HCEC 1CT (cell line): Measurements from ENCODE around the gene NAALADL2.
A peak's percentile ranks its signal among the peaks of the same experiment; 100 is the strongest.

ENCODE experiments used
- DNase-seq: peaks from one replicate; pipeline ENCODE4 v3.0.0-alpha.2; 2017

The NAALADL2 gene

DNA sequence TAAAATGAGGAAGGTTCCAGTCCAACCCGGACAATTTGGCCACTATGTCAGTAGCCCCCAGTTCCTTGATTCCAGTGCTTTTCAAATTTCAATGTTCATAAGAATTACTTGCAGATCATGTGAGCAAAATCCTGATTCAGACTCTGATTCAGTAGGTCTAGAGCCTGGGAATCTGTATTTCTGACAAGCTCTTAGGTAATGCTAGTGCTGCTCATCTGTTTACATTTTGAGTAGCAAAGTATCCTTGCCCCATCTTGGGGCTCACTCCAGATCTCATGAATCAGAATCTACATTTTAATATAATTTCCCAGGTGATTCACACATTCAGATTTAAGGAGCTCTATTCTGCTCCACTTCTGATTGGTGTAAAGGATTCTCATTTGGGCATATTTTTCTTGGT lies 142.0 kb downstream of the NAALADL2 start:
- peak; percentile 47 for DNase-seq

DNA sequence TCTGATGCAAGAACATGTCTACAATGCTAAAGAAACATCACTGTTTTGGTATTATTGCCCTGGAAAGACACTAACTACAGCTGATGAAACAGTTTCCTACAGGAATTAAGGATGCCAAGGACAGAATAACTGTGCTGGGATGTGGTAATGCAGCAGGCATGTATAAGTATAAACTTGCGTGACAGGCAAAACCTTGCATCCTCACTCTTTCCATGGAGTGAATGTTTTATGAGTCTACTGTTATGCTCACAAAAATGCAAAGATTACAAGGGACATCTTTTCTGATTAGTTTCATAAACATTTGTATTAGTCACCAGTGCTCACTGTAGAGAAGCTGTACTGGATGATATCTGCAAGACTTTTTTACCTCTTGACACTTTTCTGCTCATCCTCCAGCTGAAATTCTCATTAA lies 143.6 kb downstream of the NAALADL2 start:
- DNase-seq = peak; percentile 97

DNA sequence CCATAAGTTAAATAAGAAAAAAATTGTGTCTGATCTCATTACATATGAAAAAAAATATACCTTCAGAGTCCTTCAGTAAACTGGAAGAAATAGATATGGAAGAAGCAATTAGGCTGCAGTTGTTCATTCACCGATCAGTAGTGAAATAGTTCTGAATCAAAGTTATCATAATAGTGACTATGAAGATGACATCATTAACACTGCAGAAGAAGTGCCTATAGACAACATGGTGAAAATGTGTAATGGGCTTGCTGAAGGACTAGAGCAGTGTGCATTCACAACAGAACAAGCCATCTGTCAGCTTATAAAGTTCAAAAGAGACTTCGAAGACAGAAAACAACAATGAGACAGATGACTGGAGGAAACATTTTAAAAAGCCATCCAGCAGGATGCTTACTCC lies 144.5 kb downstream of the NAALADL2 start:
- peak; percentile 18 for DNase-seq

DNA sequence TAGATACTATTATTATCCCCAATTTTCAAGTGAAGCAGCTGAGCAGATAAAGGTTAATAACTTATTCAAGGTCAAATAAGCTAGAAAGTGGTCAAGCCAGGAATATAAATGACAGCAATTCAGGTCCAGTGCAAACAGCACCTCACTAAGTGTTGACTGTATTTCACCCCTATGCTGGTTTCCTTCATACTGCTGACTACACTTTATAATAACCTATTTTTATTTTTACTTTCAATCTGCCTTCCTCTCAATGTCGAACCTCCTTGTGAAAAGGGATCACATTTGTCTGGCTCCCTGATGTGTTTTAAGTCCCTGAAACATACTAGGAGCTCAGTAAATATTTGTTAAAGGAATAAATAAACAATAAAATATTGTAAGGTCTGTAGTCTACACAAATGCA lies 146.1 kb downstream of the NAALADL2 start:
- no peak for DNase-seq

DNA sequence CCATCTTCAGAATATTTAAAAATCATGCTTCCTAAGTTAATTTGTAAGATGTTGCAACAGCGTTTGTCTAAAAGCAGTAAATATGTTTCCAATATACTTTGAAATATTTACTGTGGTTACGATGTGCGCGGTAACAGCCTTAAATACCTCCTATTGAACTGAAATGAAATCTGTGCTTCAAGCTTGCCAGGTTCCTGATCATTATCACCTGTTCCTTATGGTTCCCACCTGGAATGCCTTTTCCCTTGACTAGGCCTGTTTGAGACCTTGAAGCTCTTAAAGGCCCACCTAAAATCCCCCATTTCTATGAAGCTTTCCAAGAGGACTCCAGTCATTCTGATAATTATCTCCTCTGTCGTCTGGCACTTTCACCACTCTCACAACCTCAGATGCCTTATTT lies 146.7 kb downstream of the NAALADL2 start:
- DNase-seq = no peak

DNA sequence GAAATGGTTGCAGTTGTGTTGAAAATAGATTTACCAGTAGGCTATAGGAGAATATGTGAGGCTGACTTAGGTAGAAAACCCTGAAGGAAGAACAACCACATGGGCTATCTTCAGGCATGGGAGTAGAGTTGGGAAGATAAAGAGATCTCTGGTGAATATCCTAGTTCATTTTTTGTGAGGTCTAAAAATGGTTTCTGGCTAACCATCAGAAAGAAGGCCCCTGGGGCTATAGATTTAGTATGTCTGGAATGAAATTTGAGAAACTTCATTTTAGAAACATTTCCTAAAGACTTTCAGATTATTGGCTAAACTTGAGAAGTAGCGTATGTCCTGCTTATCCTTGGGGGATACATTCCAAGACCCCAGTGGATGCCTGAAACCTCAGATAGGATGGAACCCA lies 148.2 kb downstream of the NAALADL2 start:
- DNase-seq = no peak

DNA sequence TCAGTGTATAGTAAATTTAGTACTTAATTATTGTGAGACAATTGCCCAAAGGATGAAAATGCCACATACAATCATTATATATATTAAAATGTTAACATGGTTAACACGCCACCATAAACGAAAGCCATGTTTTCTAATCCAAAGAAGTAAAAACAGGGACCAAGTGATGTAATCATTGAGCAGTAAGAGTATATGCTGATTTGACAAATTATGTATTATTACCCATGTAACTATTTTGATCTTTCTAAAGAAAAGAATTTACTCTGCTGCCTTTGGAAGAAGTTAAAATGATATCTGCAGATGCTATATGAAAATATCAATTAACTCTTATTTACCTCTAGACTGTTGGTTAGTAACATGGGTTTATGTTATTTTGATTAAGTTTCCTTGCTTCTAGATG lies 150.2 kb downstream of the NAALADL2 start:
- DNase-seq = no peak

DNA sequence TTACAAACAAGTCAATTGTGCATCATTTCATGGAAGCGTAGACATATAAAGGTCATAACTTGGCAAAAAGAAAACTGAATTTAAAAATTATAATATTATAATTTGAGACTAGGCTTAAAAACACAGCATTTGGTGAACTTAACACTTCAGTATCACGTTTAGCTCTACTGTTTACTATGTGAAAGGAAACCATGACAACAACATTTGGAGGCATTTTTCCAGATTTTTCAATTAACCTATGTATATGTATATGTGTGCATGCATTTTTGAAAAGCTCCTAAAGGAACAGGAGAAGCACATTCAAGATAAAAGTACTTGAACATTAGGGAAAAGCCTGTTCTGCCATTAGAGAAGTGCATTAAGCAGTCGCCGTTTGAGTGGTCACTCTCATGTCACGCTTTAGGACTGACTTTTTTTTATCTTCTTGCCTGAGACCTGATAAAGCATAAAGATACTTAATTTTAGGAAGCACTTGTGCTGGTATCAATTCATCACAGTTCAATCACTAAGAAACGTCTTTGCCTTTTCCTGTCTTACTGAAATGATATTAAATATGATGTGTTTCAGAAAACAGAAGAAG lies 156.0 kb downstream of the NAALADL2 start:
- no peak for DNase-seq

DNA sequence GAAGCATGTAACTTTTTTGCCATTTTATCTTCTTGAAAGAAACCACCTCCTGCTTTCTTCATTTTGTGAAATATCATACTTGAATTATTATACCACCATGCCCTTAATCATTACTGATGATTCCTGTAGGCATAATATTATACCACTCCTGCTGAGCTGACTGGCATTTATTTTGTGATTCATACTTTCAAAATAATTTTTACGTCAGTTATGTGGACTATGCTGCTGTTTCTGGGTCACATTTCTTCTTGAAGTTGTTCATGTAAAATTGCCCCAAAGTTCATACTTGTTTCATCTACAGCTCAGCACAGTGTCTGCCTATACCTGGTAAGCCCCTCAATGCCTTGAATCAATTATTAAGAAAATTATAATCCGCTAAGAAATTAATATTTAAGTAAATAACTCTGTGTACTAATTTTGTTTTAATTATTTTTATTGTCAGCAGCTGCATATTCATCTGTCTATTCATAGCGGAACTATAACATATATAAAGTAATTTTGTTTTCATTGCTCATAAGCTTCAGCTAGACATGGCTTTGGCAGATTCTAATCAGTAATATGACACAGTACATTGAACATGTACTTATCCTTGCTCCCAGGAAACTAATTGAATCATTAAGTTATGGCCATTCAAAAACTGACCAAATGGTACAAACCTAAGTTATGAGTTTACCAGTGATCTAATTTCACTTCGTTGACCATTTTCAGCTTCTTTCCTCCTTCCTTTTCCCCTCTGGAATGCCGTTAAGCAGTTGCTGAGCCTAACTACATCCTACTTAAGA lies 160.0 kb downstream of the NAALADL2 start:
- no peak for DNase-seq

DNA sequence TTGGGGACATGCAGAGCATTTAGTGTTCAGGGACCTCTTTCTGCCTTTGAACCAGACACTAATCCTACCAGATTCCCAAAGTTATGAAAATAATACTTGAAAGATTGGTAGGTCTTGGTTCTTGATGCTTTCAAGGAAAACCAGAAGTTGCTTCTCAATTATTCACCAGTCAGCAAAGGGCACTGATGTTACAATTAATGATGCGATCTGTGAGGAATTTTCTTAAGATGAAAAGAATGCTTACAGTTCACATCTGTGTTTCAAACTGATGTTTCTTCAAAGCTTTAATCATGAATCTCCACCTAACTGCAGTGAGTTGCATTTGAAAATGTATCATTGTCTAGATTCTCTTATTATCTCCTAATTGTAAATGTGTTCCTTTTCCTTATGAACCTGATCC lies 161.0 kb downstream of the NAALADL2 start:
- DNase-seq = peak; percentile 20

DNA sequence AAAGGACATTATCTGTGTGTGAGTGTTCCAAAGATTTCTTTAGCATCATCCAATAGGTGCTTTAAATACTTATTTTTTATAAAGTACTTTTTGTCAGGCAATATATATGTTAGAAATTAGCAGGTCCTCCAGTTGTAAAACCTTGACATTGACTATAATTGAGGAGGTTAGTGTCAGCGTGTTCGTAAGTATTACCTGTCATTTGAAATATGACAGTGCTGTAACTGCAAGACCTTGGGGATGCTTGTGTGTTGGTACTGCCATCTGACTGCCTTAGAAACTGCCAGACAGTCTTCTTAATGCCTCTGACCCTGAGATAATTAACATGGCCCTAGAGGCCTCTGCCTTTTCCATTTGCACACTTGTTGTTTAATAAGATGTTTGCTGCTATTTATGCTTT lies 170.7 kb downstream of the NAALADL2 start:
- DNase-seq = no peak

DNA sequence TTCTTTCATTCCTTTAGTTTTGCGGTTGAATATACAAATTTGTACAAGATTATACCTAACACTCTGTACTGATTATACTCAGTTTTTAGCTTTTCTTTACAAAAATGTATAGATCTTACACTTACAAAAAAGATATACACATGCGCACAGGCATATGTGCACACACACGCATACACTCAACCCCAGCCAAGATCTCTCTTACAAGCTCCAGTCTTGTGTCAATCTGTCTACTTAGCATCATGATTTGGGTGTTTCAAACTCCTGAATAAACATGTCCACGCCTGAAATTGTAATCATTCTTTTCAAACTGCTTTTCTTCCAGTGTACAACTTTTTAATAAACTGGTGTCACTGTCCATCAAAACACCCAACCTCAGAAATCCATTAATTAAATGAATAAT lies 180.7 kb downstream of the NAALADL2 start:
- DNase-seq = no peak

DNA sequence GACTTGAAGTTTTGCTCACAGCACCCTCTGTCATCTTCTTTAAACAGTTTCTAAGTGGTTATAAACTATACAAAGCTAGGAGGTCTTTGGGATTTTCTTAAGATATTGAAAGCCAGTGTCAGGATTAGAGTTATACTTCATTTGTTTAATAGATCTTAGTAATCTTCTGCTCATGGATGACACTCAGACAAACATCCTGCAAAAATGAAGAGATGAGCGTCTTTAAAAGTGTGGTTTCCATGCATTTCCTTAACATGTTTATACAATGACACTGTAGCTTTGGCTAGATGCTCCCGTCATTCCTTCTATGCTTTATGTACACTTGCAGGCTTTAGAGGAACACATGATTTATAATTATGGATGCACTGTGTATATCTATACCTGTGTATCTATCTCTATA lies 182.2 kb downstream of the NAALADL2 start:
- DNase-seq = peak; percentile 37

DNA sequence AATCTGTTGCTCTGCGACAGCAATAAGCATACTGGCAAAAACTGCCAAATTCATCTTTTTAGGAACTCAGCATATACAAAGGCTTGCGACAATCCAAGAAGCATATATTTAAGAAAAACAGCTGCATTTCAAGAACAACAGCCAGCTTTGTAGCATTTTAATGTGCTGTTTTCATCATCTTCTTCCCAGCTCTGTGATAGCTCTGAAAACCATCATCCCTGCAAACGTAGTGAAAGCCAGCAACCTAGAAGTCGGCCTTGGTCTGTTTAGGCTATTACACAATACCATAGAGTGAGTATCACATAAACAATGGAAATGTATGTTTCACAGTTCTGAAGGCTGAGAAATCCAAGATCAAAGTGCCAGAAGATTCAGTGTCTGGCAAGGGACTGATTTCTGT lies 187.5 kb downstream of the NAALADL2 start:
- DNase-seq = peak; percentile 32

DNA sequence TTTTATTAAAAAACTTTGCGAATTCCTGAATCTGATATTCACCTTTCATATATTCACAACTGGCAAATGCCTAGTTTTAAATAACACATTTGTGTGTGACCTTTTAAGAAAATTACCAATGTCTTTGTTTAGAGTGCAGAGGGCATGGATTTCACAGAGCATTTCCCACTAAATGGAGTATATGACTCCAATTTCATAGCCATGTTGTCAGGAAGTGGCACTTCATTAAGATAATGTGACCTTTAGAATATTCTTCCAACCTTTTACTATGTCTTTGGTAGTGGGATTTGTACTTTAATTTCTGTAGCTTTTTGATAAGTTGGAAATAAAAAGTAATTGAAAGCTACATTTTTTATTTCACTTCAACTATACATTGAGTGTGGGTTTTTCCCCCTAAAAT lies 188.7 kb downstream of the NAALADL2 start:
- no peak for DNase-seq

DNA sequence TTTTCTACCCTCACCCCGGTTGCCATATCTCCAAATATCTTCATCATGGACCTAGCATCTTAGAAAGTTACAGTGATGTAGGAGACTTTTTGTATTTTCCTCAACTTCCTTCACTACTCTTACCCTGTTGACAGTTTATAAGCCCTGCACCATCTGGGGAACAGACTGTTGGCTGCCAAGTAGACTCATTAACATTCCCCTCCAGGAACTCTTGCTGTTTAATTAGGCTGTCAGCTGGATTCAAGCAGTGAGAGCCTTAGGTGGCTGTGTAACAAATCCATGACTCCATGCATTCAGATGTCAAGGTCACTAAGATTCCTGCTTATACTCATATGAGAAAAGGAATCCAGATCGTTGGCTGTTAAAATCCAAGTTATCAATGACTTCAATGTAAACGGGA lies 198.3 kb downstream of the NAALADL2 start:
- DNase-seq = no peak

DNA sequence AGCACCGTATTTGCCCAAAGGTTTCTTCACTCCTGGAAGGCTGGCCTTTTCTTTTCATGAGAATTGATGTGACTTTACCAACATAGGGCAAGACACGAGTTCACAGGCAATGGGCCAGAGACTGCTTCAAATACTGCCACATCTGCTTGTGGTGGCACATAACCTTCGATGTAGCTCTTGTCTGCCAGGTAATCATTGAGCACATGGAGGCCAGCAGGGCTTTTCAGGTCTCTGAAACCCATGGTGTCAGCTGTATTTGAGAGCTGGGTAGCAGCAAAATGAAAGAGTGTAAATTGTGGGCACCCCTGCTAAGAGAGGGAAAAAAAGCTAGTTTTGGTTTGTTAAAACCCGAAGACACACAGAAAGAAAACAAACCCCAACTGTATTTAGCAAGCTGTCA lies 200.7 kb downstream of the NAALADL2 start:
- no peak for DNase-seq

DNA sequence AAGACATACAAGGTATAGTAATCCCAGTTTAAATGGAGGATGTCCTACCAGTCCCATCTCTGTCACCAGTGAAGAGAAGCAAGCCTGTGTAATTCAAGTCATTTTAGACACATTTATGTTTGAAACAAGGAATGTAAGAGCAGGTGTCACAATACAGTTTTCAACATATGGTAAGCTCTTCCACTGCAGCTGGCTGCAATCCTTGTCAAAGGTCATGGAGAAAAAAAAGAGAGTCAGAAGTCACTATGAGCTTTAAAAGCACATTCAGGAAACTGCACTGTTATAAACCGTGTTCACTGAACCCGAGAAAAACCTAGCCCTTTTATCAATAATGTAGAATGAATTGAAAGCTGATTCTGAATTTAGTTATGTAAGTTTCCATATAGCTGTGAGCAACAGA lies 206.4 kb downstream of the NAALADL2 start:
- DNase-seq = no peak

DNA sequence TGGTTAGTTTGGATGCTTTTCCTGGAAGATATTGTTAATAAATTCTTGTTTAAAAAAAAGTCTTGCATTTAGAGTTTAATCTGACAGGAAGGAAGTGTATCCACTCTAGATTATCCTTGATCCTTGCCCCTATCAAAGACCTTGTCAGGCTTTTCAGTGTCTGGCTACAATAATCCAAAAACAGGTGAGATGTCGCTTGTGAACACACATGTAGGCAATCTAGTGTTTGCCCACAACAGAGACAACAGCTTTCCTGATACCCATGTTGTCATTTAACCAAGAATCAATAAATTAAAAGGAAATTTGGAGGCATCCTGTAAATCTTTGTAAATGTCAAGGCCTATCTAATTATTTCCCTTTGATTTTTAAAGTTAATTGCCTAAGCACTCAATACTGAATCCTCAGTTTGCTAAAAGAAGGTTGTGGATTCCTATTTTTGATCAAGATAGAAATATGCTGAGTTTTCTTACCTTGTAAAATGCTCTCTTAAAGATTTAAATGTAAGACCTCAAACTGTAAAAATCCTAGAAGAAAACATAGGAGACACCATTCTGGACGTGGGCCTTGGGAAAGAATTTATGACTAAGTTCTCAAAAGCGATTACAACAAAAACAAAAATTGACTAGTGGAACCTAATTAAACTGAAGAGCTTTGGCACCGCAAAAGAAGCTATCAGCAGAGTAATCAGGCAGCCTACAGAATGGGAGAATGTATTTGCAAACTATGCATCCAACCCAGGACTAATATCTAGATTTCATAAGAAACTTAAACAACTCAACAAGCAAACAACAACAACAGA lies 207.7 kb downstream of the NAALADL2 start:
- no peak for DNase-seq

DNA sequence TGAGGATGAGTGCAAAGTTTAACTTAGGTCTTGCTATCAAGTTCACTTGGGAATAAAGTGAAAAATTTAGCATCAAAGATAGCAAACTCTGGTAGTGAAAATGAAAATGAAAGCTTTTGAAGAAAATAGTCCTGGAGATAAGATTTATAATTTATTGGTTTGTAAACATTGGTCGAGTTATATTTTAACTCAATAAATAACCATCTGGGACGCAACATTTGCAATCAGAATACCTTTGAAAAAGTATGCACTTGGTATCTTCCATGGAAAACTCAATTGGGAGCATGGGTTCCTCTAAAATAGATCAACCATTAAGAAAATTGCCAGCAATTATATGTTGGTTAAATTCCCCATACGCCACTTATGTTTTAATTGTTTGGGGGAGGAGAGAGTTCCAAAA lies 209.5 kb downstream of the NAALADL2 start:
- no peak for DNase-seq

DNA sequence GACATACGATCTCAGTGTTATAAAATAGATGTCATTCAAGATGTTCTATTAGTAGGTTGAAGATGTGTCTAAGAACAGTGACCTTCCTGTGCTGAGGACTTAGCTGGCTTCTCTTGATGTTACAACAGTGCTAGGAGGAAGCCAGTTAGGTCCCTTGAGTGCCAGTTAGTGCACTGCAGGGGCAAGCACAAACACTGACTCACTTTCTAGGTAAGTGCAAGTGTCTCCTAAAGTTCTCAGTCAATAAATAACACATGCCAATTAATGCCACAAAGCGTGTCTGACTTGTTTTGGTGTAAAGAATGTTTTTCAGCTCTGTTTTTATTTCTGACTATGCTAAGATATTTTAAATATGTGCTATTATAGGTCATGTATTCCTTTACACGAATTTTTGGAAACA lies 211.8 kb downstream of the NAALADL2 start:
- no peak for DNase-seq

DNA sequence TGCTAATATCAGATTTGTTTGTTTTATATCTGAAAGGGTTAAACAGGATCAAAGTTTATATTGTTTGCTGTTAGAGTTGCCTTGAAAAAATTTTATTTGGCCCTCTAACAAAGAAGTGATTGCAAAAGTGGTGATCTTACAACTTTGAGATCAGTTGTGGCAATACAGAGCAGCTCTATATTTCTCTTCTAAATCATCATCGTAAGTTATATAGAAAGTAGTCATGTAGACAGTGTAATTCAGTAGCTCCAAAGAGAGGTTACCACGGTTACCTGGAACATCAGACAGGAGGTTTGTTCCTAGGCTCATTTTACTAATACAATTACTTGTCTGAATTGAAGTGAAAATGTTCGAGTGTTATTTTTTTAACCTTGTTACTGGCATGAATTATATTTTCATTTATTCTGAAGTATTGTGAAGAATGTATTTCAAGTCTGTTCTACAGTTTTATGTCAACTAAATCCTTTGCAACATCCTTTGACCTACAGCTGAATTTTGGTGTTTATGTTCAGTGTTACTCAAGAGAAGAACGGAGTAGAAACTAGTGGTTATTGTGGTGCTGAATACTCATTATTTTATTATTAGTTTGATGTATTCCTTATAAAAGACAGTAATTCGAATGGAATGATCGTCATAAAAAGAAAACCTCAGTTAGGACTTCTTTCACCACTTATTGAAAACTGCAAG lies 214.2 kb downstream of the NAALADL2 start:
- no peak for DNase-seq

DNA sequence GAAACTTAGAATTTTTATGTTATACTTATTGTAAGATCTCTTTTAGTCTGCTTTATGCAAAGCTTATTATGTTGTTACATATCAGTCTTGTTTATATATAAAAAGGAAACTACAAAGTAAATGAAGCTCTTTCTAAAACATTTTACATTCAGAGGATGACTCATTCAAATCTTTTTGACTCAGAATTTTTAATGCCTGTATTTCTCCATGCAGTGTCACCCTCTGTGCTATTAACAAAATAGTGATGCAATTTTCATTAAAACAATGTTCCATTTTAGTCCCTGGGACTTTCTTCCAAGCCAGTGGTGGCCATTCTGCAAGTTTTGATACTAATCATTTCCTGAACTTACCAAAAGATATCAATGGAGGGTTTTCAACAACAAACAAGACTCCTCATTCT lies 216.1 kb downstream of the NAALADL2 start:
- DNase-seq = peak; percentile 58

DNA sequence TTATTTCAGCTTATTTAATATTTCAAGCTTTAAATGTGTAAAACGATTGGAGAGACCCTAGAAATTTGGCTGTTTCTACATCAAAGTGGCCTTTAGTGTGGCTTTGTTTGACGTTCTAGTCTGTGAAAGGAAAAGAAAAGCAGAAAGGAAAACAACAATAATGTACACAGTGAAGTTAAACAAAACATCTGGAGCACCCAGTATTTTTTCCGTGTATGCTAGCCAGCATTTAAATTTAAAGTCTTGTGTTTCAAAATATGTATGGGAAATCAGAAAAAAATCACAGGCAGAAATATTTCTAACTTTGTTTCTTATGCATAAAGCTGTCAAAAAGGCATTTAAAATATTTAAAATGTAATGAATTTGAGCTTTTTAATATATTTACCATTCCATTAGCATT lies 218.1 kb downstream of the NAALADL2 start:
- no peak for DNase-seq
